ENCODE measurements around the gene CH25H.
"Not testable (repeated sequence)": the region's sequence is repeated elsewhere in the genome, so short reads cannot be mapped to it uniquely, and the experiment has no call there.

The CH25H gene

DNA sequence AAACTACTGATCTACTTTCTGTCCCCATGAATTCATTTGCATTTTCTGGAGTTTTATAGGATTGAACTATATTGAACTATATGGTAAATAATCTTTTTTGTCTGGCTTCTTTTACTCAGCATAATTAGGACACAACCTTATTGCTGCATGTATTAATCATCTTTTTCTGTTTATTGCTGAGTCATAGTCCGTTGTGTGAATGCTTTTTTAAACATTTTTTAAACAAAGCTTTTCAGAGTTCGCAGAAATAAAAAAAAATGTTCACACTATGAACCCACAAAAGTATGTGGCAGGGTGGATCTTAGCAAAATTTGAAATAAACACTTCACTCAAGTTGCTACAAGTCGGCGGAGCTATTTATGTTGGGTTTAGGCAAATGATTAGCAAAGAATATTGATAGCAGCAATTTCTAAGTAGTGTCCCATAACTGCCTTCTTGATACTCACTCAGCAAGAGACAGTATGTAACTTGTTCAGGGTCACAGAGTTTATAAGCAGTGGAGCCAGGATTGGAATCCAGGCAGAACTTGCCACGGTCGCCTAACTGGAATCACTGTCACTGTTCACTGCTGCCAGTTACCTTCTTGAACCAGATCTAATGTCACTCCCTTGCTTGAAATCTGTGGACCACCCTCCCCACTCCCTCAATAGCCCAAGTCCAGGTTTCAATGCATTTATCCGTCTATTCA lies 5.6 kb downstream of the CH25H start:
- DNase-seq (ENCODE audit: low read depth in 2 of 3, low spot score in 2 of 3): no peak

DNA sequence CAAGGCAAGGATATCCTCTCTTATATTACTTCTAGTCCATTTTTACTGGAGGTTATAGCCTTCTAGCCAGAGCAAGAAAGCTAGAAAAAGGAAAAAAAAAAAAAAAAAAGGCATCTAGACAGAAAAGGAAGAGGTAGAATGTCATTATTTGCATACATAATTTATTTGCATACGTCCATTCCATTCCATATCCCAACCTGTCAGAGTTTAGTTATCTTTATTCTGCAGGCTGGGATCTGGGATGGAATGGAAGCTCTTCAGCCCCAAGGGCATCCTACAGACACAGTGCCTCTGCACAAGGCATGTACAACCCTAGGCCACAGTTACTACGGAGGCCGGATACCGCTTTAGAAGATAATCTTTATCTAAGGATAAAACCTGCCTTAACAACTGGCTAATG lies 9.6 kb downstream of the CH25H start:
- DNase-seq (ENCODE audit: low read depth in 2 of 3, low spot score in 2 of 3): no peak

DNA sequence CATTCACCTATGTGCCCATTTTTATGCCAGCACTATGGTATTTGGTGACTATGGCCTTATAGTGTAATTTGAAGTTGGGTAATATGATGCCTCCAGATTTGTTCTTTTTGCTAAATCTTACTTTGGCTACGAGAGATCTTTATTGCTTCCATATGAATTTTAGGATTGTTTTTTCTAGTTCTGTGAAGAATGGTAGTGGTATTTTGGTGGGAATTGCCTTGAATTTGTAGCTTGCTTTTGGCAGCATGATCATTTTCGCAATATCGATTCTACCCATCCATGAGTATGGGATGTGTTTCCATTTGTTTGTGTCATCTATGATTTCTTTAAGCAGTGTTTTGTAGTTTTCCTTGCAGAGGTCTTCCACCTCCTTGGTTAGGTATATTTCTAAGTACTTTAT lies 15.8 kb downstream of the CH25H start:
- not testable (repeated sequence) for DNase-seq (ENCODE audit: low read depth in 2 of 3, low spot score in 2 of 3)

DNA sequence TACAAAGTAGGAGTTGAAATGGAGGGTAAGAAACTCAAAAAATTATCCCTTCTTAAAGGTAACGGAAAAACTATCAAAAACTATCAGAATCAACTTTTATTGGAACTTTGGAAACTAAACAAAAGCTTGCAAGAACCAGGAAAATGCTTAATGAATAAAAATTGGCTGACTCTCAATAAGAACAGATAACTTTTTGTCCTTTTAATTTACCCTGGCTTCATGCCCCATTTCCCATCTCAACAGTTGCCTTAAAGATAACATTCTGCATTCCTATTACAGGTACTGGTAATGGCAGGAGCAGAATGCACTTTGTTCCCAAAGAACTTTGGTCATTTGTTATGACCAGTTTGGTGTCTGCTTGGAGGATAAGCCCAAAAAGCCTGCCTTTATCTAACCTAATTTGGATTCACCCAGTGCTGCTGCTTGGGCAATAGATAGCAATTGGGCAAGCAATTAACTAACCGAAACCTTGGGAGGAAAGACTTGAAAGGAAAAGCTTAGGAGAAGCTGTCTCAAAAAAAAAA lies 17.8 kb downstream of the CH25H start:
- no peak for DNase-seq (ENCODE audit: low read depth in 2 of 3, low spot score in 2 of 3)

DNA sequence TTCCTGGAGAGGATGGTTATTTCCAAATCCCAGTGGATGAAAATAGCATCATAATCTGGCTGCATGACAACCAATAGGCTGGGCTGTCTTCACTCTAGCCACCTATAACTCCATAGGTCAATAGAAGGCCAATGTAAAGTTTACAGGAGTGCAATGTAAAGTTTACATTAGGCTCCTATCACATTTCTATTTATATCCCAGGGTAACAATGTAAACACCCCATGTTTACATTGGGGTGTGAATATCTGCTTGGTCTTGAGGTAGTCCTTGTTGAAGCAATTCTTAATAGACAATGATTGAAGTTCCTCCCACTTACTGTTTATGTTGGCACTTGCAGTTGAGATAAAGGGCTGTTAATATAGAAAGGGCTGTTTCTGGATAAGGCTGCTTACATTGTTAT lies 21.5 kb downstream of the CH25H start:
- no peak for DNase-seq (ENCODE audit: low read depth in 2 of 3, low spot score in 2 of 3)

DNA sequence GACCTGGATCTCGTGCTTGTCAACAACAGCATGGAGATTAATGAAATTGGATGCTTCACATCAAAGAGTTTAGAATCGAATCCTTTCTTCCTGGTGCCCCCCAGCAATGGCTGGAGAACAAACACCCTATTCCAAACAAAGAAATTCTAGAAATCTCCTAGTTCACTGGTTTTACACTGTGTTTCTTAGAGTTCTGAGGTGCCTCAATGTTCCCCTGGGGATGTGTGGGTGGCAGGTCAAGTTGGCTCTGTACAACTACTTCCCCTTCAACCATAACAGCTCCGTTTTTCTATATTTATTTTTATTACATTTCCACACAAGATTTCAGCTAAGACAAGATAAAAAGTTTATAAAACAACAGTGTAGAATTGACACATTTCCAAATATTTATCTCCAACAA lies 22.5 kb downstream of the CH25H start:
- DNase-seq (ENCODE audit: low read depth in 2 of 3, low spot score in 2 of 3): no peak

DNA sequence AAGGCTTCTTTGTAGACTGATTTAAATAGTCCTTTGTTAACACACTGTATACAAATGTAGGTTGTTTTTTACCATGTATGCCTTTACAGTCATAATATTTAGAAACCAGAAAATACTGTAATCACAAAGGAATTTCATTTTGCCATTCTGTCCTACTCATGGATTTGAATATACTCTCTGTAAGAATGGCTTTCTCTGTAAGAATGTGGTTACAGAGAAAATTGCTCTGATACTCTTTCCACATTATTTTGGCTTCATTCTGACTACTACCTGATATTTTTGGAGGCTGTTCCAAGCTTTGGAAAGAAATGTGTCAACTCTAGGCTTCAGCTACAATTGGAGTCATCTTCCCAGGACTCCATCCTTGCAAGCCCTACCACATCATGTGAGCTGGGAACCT lies 23.5 kb downstream of the CH25H start:
- no peak for DNase-seq (ENCODE audit: low read depth in 2 of 3, low spot score in 2 of 3)

DNA sequence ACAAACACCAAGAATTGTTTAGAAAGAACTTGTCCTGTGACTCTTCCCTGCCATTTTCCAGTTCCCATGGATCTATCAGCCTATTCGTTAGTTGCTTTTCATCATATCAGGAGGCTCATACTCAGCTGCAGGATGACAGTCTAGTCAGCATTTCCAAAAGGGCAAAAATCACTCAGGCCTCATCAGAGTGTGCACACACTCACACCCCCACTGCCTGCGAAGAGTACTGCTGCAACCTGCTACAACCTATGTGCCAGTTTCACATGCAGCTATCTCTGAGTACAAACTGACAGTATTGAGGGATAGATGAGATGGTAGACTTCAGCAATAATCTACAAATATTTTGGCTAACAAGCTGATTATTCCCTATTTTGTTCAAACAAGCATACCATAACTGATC lies 24.2 kb downstream of the CH25H start:
- DNase-seq (ENCODE audit: low read depth in 2 of 3, low spot score in 2 of 3): no peak

DNA sequence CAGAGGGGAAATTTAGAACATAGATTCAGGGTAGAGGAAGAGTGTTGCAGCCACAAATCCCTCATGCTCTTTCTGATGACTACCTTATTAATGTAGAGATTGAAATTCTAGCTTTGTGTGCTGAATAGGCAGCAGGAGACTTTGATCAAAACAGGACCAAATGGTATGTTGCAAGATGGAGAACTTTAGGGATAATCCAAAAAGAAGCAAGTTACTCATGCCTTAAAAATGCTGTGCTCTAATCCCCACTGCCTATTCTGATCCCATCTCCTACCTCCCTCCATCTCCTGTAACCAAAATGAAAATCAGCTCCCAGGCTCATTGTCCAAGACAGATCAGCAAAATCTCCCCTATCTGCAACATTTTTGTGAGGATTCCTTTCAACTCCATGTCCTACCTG lies 31.3 kb downstream of the CH25H start:
- no peak for DNase-seq (ENCODE audit: low read depth in 2 of 3, low spot score in 2 of 3)

DNA sequence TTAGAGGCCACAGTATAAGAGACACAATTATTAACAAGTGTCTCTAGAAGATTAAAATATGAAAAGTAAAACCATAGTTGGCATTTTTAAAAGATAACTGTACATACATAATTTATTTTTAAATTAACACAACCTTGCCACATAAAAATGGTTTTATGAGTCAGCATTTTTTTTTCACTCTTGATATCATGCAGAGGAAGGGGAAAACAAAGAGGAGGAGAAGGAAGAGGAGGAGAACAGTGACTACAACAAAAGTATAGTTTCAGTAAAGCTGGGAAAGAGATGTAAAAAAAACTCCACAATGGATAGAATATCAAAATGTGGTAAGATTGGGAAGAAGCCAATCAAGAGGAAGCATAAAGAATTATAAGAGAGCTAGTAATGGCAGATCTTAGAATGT lies 34.0 kb downstream of the CH25H start:
- DNase-seq (ENCODE audit: low read depth in 2 of 3, low spot score in 2 of 3): no peak

DNA sequence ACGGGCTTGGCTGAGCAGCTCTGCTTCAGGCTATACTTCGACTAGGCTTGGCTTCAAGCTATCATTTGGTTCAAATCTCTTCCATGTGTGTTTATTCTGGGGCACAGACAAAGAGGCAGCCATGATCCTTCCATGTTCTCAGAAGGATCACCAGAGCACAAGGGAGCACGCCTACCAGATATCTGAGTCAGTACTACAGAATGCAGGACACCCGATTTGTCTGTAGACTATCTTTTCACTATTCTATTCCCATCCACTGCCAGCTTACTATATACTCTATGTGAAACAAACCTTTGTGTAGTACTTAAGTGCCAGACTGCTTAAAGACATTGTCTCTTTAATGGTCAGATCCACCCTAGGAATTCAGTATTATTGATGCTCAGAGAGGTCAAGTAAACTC lies 35.1 kb downstream of the CH25H start:
- no peak for DNase-seq (ENCODE audit: low read depth in 2 of 3, low spot score in 2 of 3)

DNA sequence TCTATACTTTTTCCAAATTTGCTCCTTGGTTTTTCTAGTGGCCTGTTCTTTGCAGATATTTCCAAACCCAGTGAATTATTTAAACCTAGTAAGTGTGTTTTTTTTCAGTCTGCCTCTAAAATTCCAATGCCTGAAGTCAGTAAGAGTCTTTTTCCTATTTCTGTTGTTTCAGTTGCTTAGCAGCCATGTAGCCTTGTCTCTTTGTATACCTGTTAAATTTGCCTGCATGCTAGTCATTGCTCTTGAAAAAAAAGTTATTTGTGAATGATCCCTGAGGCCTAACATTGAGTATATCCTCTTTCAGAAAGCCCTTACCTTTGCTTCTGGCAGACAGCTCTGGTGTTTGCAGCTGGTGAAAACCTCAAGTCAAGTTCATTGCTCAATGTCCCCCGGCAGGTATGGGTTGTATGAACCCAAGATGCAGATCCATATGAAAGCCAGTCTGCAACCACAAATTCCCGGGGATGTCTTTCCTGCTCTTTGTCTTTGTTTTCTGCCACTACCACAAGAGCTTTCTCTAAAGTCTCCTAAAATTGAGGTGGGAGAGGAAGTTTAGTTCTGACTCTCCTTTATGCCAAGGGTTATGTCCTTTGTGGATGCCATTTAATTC lies 35.7 kb downstream of the CH25H start:
- no peak for DNase-seq (ENCODE audit: low read depth in 2 of 3, low spot score in 2 of 3)

DNA sequence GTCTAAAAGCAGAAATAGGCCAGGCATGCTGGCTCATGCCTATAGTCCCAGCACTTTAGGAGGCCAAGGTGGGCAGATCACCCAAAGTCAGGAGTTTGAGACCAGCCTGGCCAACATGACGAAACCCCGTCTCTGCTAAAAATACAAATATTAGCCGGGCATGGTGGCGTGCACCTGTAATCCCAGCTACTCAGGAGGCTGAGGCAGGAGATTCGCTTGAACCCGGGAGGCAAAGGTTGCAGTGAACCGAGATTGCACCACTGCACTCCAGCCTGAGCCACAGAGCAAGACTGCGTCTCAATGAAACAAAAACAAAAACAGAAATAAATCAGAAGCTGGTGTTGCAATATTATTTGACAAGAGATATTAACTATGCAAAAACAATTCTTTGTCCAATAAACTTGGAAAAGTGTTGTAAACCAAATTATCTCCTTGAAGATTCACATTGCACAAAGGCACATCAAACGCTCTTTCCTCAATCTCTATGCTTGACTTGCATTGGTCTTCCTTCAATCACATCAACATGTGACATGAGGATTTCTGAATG lies 38.7 kb downstream of the CH25H start:
- not testable (repeated sequence) for DNase-seq (ENCODE audit: low read depth in 2 of 3, low spot score in 2 of 3)

DNA sequence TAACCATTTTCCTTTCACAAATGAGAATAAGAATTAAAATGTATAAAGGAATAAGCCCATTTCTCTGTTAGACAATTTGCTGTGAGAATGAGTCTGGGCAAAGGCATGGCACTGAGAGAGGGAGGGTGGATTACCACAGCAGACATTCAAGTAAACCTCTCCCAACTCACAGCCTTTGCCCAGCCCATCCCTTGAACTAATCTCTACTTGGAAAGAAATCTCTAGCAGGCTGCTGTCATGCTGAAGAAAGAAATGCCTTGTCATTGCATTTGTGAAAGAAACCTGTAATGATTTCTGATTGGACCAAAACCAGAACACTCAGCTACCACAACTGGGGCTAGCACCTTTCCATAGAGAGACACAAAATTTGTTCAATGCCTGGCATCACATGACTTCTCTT lies 39.2 kb downstream of the CH25H start:
- DNase-seq (ENCODE audit: low read depth in 2 of 3, low spot score in 2 of 3): no peak

DNA sequence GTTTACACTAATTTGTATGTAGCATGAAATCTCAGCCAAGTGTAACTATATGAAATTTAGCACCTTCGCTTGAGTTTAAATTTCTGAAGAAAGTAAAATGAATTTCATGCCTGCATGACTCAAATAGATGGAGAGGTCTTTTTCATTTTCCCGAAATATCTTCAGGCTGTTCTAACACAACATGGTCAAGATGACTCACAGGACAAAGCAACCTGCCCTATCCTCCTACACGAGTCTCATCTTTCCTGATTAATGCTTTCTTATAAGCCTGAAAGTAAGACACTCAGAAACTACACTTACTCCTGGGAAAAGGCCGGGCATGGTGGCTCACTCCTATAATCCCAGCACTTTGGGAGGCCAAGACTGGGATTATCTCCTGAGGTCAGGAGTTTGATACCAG lies 41.2 kb downstream of the CH25H start:
- no peak for DNase-seq (ENCODE audit: low read depth in 2 of 3, low spot score in 2 of 3)

DNA sequence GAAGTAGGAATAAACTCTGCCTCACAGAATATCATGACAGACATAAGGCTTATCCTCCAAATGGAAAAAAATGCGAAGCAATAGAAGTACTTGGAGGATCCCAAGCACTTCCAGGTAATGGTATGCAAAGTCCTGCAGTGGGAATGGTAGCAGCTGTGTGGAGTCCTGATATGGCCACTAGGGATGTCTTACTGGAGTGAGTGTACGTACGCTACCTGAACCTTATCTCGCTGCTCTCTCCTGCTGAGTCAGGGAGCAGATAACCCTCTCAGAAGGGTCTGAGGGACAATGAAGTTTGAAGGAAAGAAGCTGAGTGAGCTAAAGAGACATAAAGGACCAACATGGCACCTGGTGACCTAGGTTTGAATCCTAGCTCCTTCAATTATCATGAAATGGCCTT lies 42.2 kb downstream of the CH25H start:
- no peak for DNase-seq (ENCODE audit: low read depth in 2 of 3, low spot score in 2 of 3)

DNA sequence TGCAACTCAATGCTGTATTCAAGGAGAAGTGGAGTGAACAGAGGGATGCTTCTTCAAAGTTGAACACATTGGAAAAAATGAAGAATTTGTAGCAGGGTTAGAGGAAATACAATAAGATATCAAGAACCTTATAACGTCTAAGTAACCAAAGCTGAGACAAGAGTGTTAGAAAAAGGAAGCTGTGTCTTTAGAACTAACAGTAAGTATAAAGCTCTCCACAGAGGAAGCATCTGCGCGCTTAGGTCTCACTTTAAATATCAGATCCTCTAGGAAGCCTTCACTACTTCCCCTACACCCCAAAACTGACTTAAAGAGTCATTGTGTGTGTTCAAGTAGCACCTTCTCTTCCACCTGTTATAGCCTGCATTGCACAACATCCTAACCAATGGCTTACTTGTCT lies 43.0 kb downstream of the CH25H start:
- no peak for DNase-seq (ENCODE audit: low read depth in 2 of 3, low spot score in 2 of 3)

DNA sequence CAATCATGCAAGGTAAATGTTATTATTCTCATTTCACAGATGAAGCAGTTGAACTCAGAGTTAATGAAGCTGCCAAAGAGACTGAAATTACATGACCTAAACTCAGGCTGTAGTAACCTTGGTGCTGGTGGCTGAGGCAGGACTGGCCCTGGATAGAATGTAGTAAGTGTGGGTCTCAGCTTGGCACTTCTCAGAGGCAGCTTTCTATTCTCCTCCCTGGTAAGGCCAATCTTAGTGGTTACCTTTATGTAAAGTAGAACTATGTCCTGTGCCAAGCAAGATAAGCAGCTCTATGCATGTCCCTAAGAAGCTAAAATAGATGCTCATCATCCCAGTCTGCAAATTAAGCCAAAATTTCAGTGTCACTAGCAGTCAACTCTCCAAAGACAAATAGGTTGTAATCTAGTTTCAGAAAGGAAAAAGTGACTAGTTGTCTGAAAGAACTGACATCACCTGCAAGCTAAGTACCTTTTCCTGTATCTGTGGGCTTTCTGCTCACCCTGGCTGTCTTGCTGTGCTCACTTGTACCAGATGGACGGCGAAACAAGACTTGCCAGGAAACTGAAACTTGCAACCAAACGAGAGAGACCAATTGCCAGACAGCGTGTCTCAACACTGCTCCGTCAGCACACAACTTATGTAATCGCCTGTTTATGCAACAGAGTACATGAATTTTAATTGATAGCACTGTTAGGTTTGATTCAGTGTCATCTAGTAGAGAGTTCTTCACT lies 43.7 kb downstream of the CH25H start:
- peak in 2 of 3 experiments; percentile 28 to 31 for DNase-seq (ENCODE audit: low read depth in 2 of 3, low spot score in 2 of 3)

DNA sequence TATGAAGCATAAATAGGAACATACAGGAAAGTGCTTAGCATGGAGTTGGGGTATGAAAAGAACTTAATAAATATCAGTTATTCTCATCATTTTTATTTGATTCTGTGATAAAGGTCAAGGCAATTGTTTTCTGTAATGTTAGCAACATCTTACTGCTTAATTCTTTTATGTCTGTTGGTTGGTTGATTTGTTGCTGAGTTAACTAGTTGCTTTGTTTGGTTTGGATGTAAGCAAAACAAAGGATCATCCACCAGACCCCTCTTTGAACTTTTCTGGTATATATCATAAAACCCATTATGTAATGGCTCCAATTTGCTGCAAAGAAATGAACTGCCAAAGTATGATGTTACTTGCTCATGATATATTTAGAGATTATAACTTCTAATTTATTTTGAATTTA lies 44.5 kb downstream of the CH25H start:
- no peak for DNase-seq (ENCODE audit: low read depth in 2 of 3, low spot score in 2 of 3)

DNA sequence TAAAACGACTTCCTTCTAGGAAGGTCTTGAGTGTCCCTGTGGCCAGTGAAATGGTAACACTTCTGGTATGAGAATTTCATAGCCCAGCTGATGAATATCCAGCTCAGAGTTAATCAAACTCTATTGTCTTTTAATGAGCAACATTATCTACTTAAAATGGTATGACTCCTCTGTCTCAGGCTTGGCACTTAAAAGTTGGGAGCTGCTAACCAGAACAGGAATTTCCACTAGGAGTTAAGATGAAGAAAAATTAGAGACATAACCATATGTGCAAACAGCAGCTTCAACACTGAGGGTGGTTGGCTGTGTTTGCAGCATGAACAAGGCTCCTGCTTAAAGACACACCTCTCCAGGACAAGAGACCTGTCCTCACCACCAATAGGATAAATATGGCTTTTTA lies 46.8 kb downstream of the CH25H start:
- no peak for DNase-seq (ENCODE audit: low read depth in 2 of 3, low spot score in 2 of 3)

DNA sequence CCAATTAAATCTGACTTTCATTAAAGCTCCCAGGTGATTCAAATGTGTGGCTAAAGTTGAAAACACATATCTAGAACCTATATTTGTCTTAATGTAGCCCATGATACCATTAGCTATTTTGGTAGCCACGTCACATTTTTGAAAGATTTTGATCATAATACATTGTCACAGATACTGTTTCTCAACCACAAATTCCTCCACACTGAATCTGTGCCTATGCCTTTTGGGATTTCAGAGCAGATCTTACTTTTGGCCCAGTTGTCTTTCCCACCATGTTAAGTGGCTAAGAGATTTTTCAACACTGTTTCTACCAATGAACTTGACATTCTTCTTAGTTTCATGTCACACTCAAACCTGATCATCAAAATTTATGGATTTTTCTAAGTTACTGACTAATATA lies 47.4 kb downstream of the CH25H start:
- DNase-seq (ENCODE audit: low read depth in 2 of 3, low spot score in 2 of 3): no peak

DNA sequence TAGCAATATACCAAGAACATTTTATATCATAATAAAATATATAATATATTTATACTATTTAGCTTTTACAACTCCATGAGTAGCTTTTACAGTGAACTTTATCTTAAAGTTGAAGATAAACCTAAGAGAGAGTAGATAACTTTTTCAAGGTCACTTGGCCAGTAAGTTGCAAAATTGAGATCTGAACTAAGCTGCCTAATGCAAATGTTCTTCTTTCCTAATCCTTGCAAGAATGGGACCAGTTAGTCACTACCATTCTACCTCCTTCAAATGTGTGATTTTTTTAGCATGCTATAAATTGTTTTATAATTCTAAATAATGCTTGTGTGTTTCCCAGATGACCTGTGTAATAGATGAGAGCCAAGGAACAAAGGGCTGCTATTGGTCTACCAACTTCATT lies 47.8 kb downstream of the CH25H start:
- no peak for DNase-seq (ENCODE audit: low read depth in 2 of 3, low spot score in 2 of 3)

Measured in activated CD8-positive, alpha-beta memory T cell treated with anti-CD3 and anti-CD28 coated beads for 48 hours (primary cell).